ENCODE measurements around the gene CCDC121.
"Not testable (repeated sequence)": the region's sequence is repeated elsewhere in the genome, so short reads cannot be mapped to it uniquely, and the experiment has no call there.

Gene CCDC121

GRCh38 chr2:27638037-27638637 lies 9.3 kb upstream of the CCDC121 start:
- no peaks in the 10 kb centered on the region for H3K9me3 ChIP-seq (ENCODE audit: control insufficient read depth in 1 of 2, low read length in 2 of 2)
- no peak overlapping the region for H3K4me3 ChIP-seq (ENCODE audit: low read depth in 1 of 2, low read length in 2 of 2)

GRCh38 chr2:27636766-27637165 lies 8.0 kb upstream of the CCDC121 start:
- Histone ChIP-seq H3K9me3 (ENCODE audit: control insufficient read depth in 1 of 2, low read length in 2 of 2) (no peaks in the 10 kb centered on the region), H3K36me3 (ENCODE audit: control insufficient read depth in 1 of 2, insufficient read depth in 2 of 2, low read length in 2 of 2) (peaks cover 32 to 83% of the 10 kb centered on the region in 2 donors)

More at GRCh38 chr2:27638037-27638637, 9.3 kb upstream of the CCDC121 start:
- H3K27me3 ChIP-seq (ENCODE audit: control insufficient read depth in 1 of 2, insufficient read depth in 2 of 2, low read length in 2 of 2), result no peaks in the 10 kb centered on the region
- no peak overlapping the region for H3K27ac ChIP-seq (ENCODE audit: low read depth, low read length)
- no peak overlapping the region for H3K9ac ChIP-seq (ENCODE audit: low read depth in 1 of 2, low read length in 2 of 2)
- H3K36me3 ChIP-seq (ENCODE audit: control insufficient read depth in 1 of 2, insufficient read depth in 2 of 2, low read length in 2 of 2), result peaks cover 32 to 78% of the 10 kb centered on the region in 2 donors
- no peaks in the 10 kb centered on the region for H3K4me1 ChIP-seq (ENCODE audit: control insufficient read depth in 1 of 2, insufficient read depth in 2 of 2, low read length in 2 of 2)

GRCh38 chr2:27634291-27634690 lies 5.5 kb upstream of the CCDC121 start:
- Histone ChIP-seq H3K9ac (ENCODE audit: low read depth in 1 of 2, low read length in 2 of 2) (no peak overlapping the region), H3K27me3 (ENCODE audit: control insufficient read depth in 1 of 2, insufficient read depth in 2 of 2, low read length in 2 of 2) (no peaks in the 10 kb centered on the region), H3K36me3 (ENCODE audit: control insufficient read depth in 1 of 2, insufficient read depth in 2 of 2, low read length in 2 of 2) (peaks cover 24 to 76% of the 10 kb centered on the region in 2 donors), H3K4me3 (ENCODE audit: low read depth in 1 of 2, low read length in 2 of 2) (no peak overlapping the region), H3K4me1 (ENCODE audit: control insufficient read depth in 1 of 2, insufficient read depth in 2 of 2, low read length in 2 of 2) (peaks cover 7% of the 10 kb centered on the region in 2 donors), H3K27ac (ENCODE audit: low read depth, low read length) (no peak overlapping the region), H3K9me3 (ENCODE audit: control insufficient read depth in 1 of 2, low read length in 2 of 2) (no peaks in the 10 kb centered on the region)

More at GRCh38 chr2:27636766-27637165, 8.0 kb upstream of the CCDC121 start:
- Histone ChIP-seq H3K4me1 (ENCODE audit: control insufficient read depth in 1 of 2, insufficient read depth in 2 of 2, low read length in 2 of 2) (no peaks in the 10 kb centered on the region), H3K9ac (ENCODE audit: low read depth in 1 of 2, low read length in 2 of 2) (no peak overlapping the region), H3K4me3 (ENCODE audit: low read depth in 1 of 2, low read length in 2 of 2) (no peak overlapping the region), H3K27me3 (ENCODE audit: control insufficient read depth in 1 of 2, insufficient read depth in 2 of 2, low read length in 2 of 2) (no peaks in the 10 kb centered on the region), H3K27ac (ENCODE audit: low read depth, low read length) (no peak overlapping the region)

- not testable (repeated sequence) for H3K27me3 ChIP-seq (ENCODE audit: control insufficient read depth in 1 of 2, insufficient read depth in 2 of 2, low read length in 2 of 2); H3K4me3 ChIP-seq (ENCODE audit: low read depth in 1 of 2, low read length in 2 of 2); H3K9me3 ChIP-seq (ENCODE audit: control insufficient read depth in 1 of 2, low read length in 2 of 2); H3K27ac ChIP-seq (ENCODE audit: low read depth, low read length); H3K9ac ChIP-seq (ENCODE audit: low read depth in 1 of 2, low read length in 2 of 2)
- Histone ChIP-seq H3K4me1 (ENCODE audit: control insufficient read depth in 1 of 2, insufficient read depth in 2 of 2, low read length in 2 of 2) (peaks cover 13 to 14% of the 10 kb centered on the region in 2 donors), H3K36me3 (ENCODE audit: control insufficient read depth in 1 of 2, insufficient read depth in 2 of 2, low read length in 2 of 2) (peaks cover 13 to 42% of the 10 kb centered on the region in 2 donors)
Observed at GRCh38 chr2:27630257-27630656, 1.4 kb upstream of the CCDC121 start.

- Histone ChIP-seq H3K9me3 (ENCODE audit: control insufficient read depth in 1 of 2, low read length in 2 of 2) (no peaks in the 10 kb centered on the region), H3K4me1 (ENCODE audit: control insufficient read depth in 1 of 2, insufficient read depth in 2 of 2, low read length in 2 of 2) (peaks cover 13 to 14% of the 10 kb centered on the region in 2 donors), H3K27me3 (ENCODE audit: control insufficient read depth in 1 of 2, insufficient read depth in 2 of 2, low read length in 2 of 2) (no peaks in the 10 kb centered on the region), H3K9ac (ENCODE audit: low read depth in 1 of 2, low read length in 2 of 2) (peak overlapping the region; percentile 94 to 99), H3K27ac (ENCODE audit: low read depth, low read length) (no peak overlapping the region), H3K4me3 (ENCODE audit: low read depth in 1 of 2, low read length in 2 of 2) (peak overlapping the region; percentile 92 to 93), H3K36me3 (ENCODE audit: control insufficient read depth in 1 of 2, insufficient read depth in 2 of 2, low read length in 2 of 2) (peaks cover 11 to 28% of the 10 kb centered on the region in 2 donors)
Observed at GRCh38 chr2:27627963-27628766, 647 bp downstream of the CCDC121 start.

GRCh38 chr2:27626921-27627320 lies 1.9 kb downstream of the CCDC121 start:
- H3K4me1 ChIP-seq (ENCODE audit: control insufficient read depth in 1 of 2, insufficient read depth in 2 of 2, low read length in 2 of 2), result peaks cover 13 to 14% of the 10 kb centered on the region in 2 donors
- not testable (repeated sequence) for H3K27ac ChIP-seq (ENCODE audit: low read depth, low read length); H3K9me3 ChIP-seq (ENCODE audit: control insufficient read depth in 1 of 2, low read length in 2 of 2)

GRCh38 chr2:27626323-27626722 lies 2.5 kb downstream of the CCDC121 start:
- H3K9ac ChIP-seq (ENCODE audit: low read depth in 1 of 2, low read length in 2 of 2); H3K27me3 ChIP-seq (ENCODE audit: control insufficient read depth in 1 of 2, insufficient read depth in 2 of 2, low read length in 2 of 2); H3K9me3 ChIP-seq (ENCODE audit: control insufficient read depth in 1 of 2, low read length in 2 of 2); H3K4me3 ChIP-seq (ENCODE audit: low read depth in 1 of 2, low read length in 2 of 2); H3K27ac ChIP-seq (ENCODE audit: low read depth, low read length): not testable (repeated sequence)
- Histone ChIP-seq H3K36me3 (ENCODE audit: control insufficient read depth in 1 of 2, insufficient read depth in 2 of 2, low read length in 2 of 2) (peaks cover 22 to 29% of the 10 kb centered on the region in 2 donors), H3K4me1 (ENCODE audit: control insufficient read depth in 1 of 2, insufficient read depth in 2 of 2, low read length in 2 of 2) (peaks cover 13 to 14% of the 10 kb centered on the region in 2 donors)

More at GRCh38 chr2:27626921-27627320, 1.9 kb downstream of the CCDC121 start:
- H3K27me3 ChIP-seq (ENCODE audit: control insufficient read depth in 1 of 2, insufficient read depth in 2 of 2, low read length in 2 of 2); H3K4me3 ChIP-seq (ENCODE audit: low read depth in 1 of 2, low read length in 2 of 2); H3K9ac ChIP-seq (ENCODE audit: low read depth in 1 of 2, low read length in 2 of 2): not testable (repeated sequence)
- H3K36me3 ChIP-seq (ENCODE audit: control insufficient read depth in 1 of 2, insufficient read depth in 2 of 2, low read length in 2 of 2), result peaks cover 16 to 29% of the 10 kb centered on the region in 2 donors

GRCh38 chr2:27624943-27625342 lies 3.9 kb downstream of the CCDC121 start:
- Histone ChIP-seq H3K27ac (ENCODE audit: low read depth, low read length) (no peak overlapping the region), H3K9me3 (ENCODE audit: control insufficient read depth in 1 of 2, low read length in 2 of 2) (no peaks in the 10 kb centered on the region), H3K4me3 (ENCODE audit: low read depth in 1 of 2, low read length in 2 of 2) (no peak overlapping the region), H3K4me1 (ENCODE audit: control insufficient read depth in 1 of 2, insufficient read depth in 2 of 2, low read length in 2 of 2) (peaks cover 13% of the 10 kb centered on the region in 2 donors), H3K27me3 (ENCODE audit: control insufficient read depth in 1 of 2, insufficient read depth in 2 of 2, low read length in 2 of 2) (no peaks in the 10 kb centered on the region), H3K36me3 (ENCODE audit: control insufficient read depth in 1 of 2, insufficient read depth in 2 of 2, low read length in 2 of 2) (peaks cover 21 to 28% of the 10 kb centered on the region in 2 donors), H3K9ac (ENCODE audit: low read depth in 1 of 2, low read length in 2 of 2) (no peak overlapping the region)

GRCh38 chr2:27622921-27623384 lies 5.9 kb downstream of the CCDC121 start:
- Histone ChIP-seq H3K4me1 (ENCODE audit: control insufficient read depth in 1 of 2, insufficient read depth in 2 of 2, low read length in 2 of 2) (peaks cover 3% of the 10 kb centered on the region in 2 donors), H3K36me3 (ENCODE audit: control insufficient read depth in 1 of 2, insufficient read depth in 2 of 2, low read length in 2 of 2) (peaks cover 25 to 37% of the 10 kb centered on the region in 2 donors)

GRCh38 chr2:27621524-27621923 lies 7.3 kb downstream of the CCDC121 start:
- no peaks in the 10 kb centered on the region for H3K27me3 ChIP-seq (ENCODE audit: control insufficient read depth in 1 of 2, insufficient read depth in 2 of 2, low read length in 2 of 2)
- H3K36me3 ChIP-seq (ENCODE audit: control insufficient read depth in 1 of 2, insufficient read depth in 2 of 2, low read length in 2 of 2), result peaks cover 34 to 52% of the 10 kb centered on the region in 2 donors
- no peaks in the 10 kb centered on the region for H3K9me3 ChIP-seq (ENCODE audit: control insufficient read depth in 1 of 2, low read length in 2 of 2)
- no peak overlapping the region for H3K27ac ChIP-seq (ENCODE audit: low read depth, low read length)
- H3K4me1 ChIP-seq (ENCODE audit: control insufficient read depth in 1 of 2, insufficient read depth in 2 of 2, low read length in 2 of 2), result no peaks in the 10 kb centered on the region
- H3K4me3 ChIP-seq (ENCODE audit: low read depth in 1 of 2, low read length in 2 of 2), result no peak overlapping the region
- no peak overlapping the region for H3K9ac ChIP-seq (ENCODE audit: low read depth in 1 of 2, low read length in 2 of 2)

More at GRCh38 chr2:27622921-27623384, 5.9 kb downstream of the CCDC121 start:
- Histone ChIP-seq H3K9ac (ENCODE audit: low read depth in 1 of 2, low read length in 2 of 2) (no peak overlapping the region), H3K27ac (ENCODE audit: low read depth, low read length) (no peak overlapping the region), H3K27me3 (ENCODE audit: control insufficient read depth in 1 of 2, insufficient read depth in 2 of 2, low read length in 2 of 2) (no peaks in the 10 kb centered on the region), H3K4me3 (ENCODE audit: low read depth in 1 of 2, low read length in 2 of 2) (no peak overlapping the region), H3K9me3 (ENCODE audit: control insufficient read depth in 1 of 2, low read length in 2 of 2) (no peaks in the 10 kb centered on the region)
